HG03097 (cell line): ENCODE results near the gene PCBP3.
"Not testable (repeated sequence)": the region's sequence is repeated elsewhere in the genome, so short reads cannot be mapped to it uniquely, and the experiment has no call there.

Experiments used
- ATAC-seq: cut with Tn5 transposase; IDR thresholded peaks from one replicate; pipeline ENCODE4 v1.9.1; 2021; ENCODE audit not compliant: unreplicated experiment, low FRiP score

Gene PCBP3

DNA sequence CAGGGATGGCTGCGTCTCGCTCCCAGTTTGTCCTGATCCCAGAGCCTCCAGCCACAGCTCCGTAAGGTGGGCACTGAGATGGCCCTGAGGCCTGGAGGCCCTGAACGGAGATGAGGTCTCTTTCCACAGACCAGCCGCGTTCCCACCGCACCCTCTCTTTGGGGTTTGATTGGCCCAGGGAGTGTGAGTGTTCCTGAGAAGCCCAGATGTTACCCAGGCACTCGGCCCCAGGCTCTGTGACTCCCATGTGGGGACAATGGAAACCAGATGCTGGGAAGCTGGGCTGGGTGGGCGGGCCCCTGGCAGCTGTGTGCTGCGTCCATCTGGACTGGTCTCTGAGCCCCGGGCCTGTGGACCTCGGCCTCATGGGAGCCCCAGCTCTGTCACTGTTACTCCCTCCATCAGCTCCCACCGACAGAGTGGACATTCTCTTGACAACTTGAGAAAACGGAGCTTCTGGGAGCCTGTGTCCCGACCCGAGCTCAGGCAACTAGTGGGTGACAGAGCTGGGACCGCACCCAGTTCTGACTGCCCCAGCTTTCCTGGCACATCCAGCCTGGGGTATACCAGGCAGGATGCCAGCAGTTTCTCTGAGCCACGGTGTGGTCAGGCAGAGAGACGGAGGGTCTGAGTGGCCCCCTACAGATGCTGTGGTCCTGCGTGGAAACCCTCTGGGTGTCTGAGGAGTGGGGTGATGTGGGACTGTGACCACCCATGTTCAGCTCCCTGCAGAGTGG, 328.3 kb downstream of the PCBP3 start:
- ATAC-seq: no peak

DNA sequence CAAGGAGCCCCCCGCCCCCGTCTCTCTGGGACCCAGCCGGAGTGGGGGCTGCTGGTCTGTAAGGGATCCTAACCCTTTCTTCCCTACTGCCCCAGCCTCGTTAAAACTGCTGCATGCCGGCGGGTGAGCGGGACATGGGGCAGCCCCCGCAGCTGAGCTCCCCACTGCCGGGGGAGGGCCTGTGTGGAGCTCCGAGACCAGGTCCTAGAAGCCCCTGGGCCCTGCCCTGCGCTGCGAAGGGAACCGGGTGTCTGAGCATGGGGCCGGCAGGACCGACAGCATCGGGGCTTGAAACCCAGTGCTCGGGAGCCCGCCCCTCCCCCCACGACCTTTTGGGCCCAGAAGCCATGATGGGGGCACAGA, 328.8 kb downstream of the PCBP3 start:
- ATAC-seq: no peak

- no peak for ATAC-seq
Observed at GRCh38 chr21:45972716-45973474, 329.4 kb downstream of the PCBP3 start.

GRCh38 chr21:45973475-45974072, 330.0 kb downstream of the PCBP3 start:
- peak; percentile 67 for ATAC-seq

GRCh38 chr21:45974073-45975019, 330.8 kb downstream of the PCBP3 start:
- no peak for ATAC-seq

DNA sequence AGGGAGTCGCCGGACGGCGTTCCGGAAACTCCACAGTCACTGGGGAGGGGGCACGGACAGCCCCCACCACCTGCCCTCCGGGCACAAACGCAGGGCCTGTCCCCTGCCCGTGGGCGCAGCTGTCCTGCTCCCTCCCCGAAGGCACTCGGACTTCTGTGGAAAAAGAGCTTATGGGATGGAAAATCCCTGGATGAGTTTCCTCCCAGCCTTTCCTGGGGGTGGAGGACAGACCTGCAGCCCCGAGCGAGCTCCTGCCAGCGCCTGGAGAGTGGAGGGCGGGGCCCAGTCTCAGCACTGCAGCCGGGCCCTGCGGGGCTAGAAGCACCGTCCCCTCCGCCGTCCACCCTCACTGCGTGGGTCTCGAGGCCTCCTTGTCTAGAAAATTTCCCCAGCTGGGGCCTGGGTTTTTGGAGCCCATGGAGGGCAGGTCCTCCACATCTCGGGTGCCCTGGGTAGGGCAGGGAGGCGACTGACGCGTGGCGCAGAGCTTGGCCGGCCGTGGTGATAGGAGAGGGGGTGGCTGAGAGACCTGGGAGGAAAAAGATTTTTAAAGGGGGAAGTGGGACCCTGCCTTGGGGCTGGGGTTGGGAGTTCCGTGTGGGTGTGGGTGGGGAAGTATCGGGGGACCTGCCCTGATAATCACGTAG, 331.6 kb downstream of the PCBP3 start:
- no peak for ATAC-seq

- ATAC-seq: not testable (repeated sequence)
Observed at GRCh38 chr21:45975667-45976409, 332.3 kb downstream of the PCBP3 start.

DNA sequence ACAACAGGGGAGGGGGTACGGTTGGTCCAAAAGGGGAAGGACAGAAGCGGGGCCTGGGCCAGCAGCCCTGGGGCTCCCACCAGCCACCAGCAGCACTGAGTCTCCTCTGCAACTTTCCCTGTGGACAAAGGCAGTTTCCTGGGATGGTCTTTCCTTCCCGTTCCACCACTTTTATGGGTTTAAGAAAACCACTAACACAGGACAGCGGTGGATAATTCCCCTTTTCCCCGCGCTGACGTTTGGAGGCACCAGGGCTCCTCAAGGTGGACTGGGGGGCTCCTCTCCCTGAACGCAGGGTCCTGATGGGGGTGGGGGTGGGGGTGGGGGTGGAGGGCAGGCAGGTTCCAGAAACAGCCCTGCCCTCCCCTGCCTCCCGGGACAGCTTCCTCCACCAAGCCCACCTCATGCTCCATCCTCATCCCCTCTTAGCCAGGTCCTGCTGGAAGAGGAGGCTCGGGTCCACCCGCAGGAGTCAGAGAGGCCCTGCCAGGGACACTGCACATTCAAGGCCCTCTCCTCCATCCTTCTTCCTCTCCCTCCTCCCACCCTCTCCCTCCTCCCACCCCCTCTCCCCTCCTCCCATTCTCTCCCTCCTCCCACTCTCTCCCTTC, 333.3 kb downstream of the PCBP3 start:
- ATAC-seq: no peak

- ATAC-seq: no peak
Observed at GRCh38 chr21:45977396-45977795, 333.9 kb downstream of the PCBP3 start.

- ATAC-seq: no peak
Observed at GRCh38 chr21:45979141-45979631, 335.7 kb downstream of the PCBP3 start.

GRCh38 chr21:45979651-45980050, 336.1 kb downstream of the PCBP3 start:
- no peak for ATAC-seq

DNA sequence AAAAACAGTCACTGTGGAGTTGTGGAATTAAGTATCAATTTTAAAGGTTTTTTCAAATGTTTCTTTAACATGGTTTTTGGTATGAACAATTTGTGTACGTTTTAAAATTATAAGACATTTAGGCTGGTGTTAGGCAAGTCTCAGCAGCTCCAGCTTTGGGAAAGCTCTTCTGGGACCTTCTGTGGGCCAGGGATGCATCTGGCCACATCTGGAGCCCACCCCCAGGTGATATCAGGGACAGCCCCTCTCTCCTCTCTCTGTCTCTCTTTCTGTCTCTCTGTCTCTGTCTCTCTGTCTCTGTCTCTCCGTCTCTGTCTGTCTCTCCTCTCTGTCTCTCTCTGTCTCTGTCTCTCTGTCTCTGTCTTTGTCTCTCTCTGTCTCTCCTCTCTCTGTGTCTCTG, 336.7 kb downstream of the PCBP3 start:
- no peak for ATAC-seq

GRCh38 chr21:45980697-45981096, 337.2 kb downstream of the PCBP3 start:
- no peak for ATAC-seq

- ATAC-seq: no peak
Observed at GRCh38 chr21:45981151-45982091, 337.9 kb downstream of the PCBP3 start, which contains the start of gene COL6A1. COL6A1 (plus strand) TSS chr21:45981770; CDS start chr21:45981851, 81 bp downstream.

DNA sequence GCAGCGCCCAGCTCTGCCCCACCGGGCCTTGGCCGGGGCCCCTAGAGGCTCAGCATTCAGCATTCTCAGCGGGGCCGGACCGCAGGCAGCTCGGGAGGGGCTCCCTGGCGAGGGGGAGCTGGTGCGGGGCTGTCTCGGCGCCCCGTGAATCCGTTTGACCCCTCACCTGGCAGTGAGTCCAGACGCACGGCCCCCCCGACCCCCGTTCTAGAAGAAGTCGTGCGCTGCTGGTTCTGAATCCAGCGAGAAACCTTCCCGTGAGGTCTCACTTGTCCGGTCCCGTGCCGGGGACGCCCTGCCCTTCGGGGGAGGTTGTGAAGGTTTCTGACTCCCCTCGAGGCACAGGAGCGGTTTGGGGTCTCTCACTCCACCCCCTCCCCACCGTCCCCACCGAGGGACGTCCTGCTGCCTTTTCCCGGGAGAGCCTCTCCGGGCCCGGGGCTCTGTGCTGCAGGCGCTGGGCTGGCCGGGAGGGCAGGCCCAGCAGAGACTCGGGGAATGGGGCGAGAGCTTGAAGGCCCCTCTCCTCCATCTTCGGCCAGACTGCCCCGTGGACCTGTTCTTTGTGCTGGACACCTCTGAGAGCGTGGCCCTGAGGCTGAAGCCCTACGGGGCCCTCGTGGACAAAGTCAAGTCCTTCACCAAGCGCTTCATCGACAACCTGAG, 338.7 kb downstream of the PCBP3 start:
- no peak for ATAC-seq

GRCh38 chr21:45982758-45983648, 339.5 kb downstream of the PCBP3 start:
- ATAC-seq: no peak
